Epithelial cell of prostate (primary cell): Measurements from ENCODE around the gene NRM.

Source experiments
- DNase-seq: peaks from one replicate; pipeline ENCODE4 v3.0.0-alpha.2; 2011; ENCODE audit warnings: low read depth, low spot score
- H3K27ac ChIP-seq: fragments of 450-650 bp; 2 replicates; pipeline ENCODE4 v1.5.1; 2017; ENCODE audit warnings: mild to moderate bottlenecking

Gene NRM

DNA sequence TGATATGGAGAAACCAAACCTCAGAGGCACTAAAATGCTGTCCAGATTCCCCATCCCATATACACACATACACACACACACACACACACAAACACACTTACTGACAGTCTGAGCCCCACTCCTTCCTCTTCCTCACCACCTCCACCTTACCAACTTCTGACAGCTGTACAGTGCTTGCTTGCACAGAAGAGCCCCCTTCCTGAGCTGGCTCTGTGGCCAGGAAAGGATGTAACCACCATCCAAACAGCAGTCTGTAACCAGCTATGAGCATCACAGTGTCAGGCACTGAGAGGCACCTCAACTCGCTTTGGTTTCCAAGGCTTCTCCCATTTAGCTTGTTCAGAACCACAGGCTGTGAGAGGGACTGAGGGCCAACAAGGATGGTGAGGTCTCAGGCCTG lies 49.7 kb downstream of the NRM start:
- no peak overlapping the region for H3K27ac ChIP-seq
- DNase-seq = no peak

DNA sequence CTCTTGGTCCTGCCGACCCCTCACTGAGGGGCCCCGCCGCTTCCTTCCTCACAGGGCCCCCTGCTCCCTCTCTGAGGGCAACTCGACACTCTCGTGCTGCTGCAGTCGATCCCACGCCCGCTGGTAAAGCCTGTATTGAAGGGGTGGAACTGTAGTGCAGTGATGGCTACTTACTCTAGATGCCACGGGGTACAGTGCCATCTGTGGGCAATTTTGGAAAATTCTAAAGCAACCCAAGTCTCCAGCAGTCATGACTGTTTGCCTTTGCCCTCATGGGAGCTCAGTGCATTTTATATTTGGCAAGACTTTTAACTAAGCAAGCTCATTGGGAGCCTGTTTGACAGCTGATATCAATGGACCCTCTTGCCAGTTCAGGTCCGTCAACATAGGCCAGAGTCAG lies 50.3 kb downstream of the NRM start:
- H3K27ac ChIP-seq = no peak overlapping the region
- no peak for DNase-seq
